ENCODE results near the gene CCDC106. TPM values are rescaled to one million over a fixed set of nuclear protein-coding genes. Genes with fewer than 3 reads are reported as not detected.

The CCDC106 gene
- total and polyA plus RNA-seq, 2 of the 4 experiments (the other 2 are of a cell fraction): 2.3 to 13.6 TPM

- BruUV-seq (replicated peaks): no TSS peak
- no peak overlapping the region for H4K8ac ChIP-seq (ENCODE audit: low read depth in 2 of 2, low read length in 2 of 2)
- H3K9ac ChIP-seq (ENCODE audit: low read depth, low read length): no peak overlapping the region
- dilution Hi-C loops (cut with HindIII; ENCODE audit: low sequenced_read_pairs, unreplicated experiment): no loop called here
- no peak overlapping the region for H4K91ac ChIP-seq (ENCODE audit: insufficient read depth, low read depth, low read length)
- H3K79me1 ChIP-seq (ENCODE audit: low read depth in 1 of 2, low read length in 2 of 2): peaks cover 44 to 67% of the 10 kb centered on the region in 2 experiments
- no peak for DNase-seq
- ATAC-seq (ENCODE audit: low read depth): no peak
- peaks cover 4% of the 10 kb centered on the region; the same call in 1 of the 2 replicates for H3K4me1 ChIP-seq (ENCODE audit: control insufficient read depth, insufficient read depth, low read length)
- no peak overlapping the region for H2BK20ac ChIP-seq (ENCODE audit: low read depth, low read length)
- no peak overlapping the region for H3K56ac ChIP-seq (ENCODE audit: extremely low read depth, insufficient read depth, low read length)
- peaks cover 9% of the 10 kb centered on the region; the same call in 1 of the 2 replicates for H3K9me1 ChIP-seq (ENCODE audit: insufficient read depth, low read length)
- H3K4me3 ChIP-seq (ENCODE audit: insufficient read depth, low read depth, low read length): no peak overlapping the region
- TF ChIP-seq MXI1 (IDR thresholded peaks at IDR 0.05; ENCODE audit: borderline replicate concordance, low read depth, low read length) (no peak), MAFK (IDR thresholded peaks at IDR 0.05; ENCODE audit: low read depth, low read length) (no peak)
- H2AK5ac ChIP-seq (ENCODE audit: low read depth, low read length): no peak overlapping the region
- in situ Hi-C loops (cut with MboI; ENCODE audit: low sequenced_read_pairs): no loop called here
- no peak overlapping the region for H2BK15ac ChIP-seq (ENCODE audit: low read depth, low read length)
- H4K5ac ChIP-seq (ENCODE audit: low read depth, low read length): no peak overlapping the region
- no peak overlapping the region for H3K27ac ChIP-seq (ENCODE audit: insufficient read depth, low read length)
- no peak overlapping the region for H3K4me2 ChIP-seq (ENCODE audit: low read depth, low read length)
- H4K20me1 ChIP-seq (ENCODE audit: insufficient read depth, low read length): peaks cover 33% of the 10 kb centered on the region
- intact Hi-C loops (cut with micrococcal nuclease): no loop called here
- H2BK120ac ChIP-seq (ENCODE audit: low read depth, low read length): no peak overlapping the region
- no peaks in the 10 kb centered on the region for H3K27me3 ChIP-seq (ENCODE audit: control insufficient read depth, insufficient read depth, low read length)
- H2AFZ ChIP-seq (replicated peaks; ENCODE audit: low read length, poor library complexity): no peak overlapping the region
- H3K4ac ChIP-seq (ENCODE audit: low read depth, low read length): no peak overlapping the region
- ChIA-PET CTCF (interaction anchor here (0.5 to 0.6 kb wide), 2 partner anchors 96 to 121 kb away, joined by 3 to 7 read pairs; no protein-coding TSS in a partner anchor), POLR2A (ENCODE audit: unreplicated experiment) (no interaction called here)
- no peak overlapping the region for H3K14ac ChIP-seq (replicated peaks; ENCODE audit: low read depth, low read length)
- peaks cover 39% of the 10 kb centered on the region for H3K36me3 ChIP-seq (ENCODE audit: control insufficient read depth, insufficient read depth, low read length)
- H3K9me3 ChIP-seq (ENCODE audit: control insufficient read depth, insufficient read depth, low read length): peaks cover 5% of the 10 kb centered on the region; the same call in 1 of the 2 replicates
- WGBS, 2 experiments (ENCODE audit: extremely low coverage in 2 of 2, insufficient read length in 1 of 2): 89% methylated on average over 5 of the region's 15 CpGs; no CpG with 5 or more reads in 1 of the 2 experiments
- H2BK5ac ChIP-seq (ENCODE audit: low read depth, low read length, poor library complexity, severe bottlenecking): no peak overlapping the region
- peak overlapping the region; percentile 55 for H2AK9ac ChIP-seq (replicated peaks; ENCODE audit: low read depth, low read length, poor library complexity)
- no peak overlapping the region for H3K23ac ChIP-seq (ENCODE audit: low read depth, low read length)
- no peak overlapping the region for H3K18ac ChIP-seq (ENCODE audit: low read depth, low read length)
Measured at GRCh38 chr19:55611300-55611982, 36.6 kb upstream of the CCDC106 start.

Data from IMR-90 (cell line).